ENCODE measurements around the gene LRIT2. TPM values are rescaled to one million over a fixed set of nuclear protein-coding genes. Genes with fewer than 3 reads are reported as not detected.
A peak's percentile ranks its signal among the peaks of the same experiment; 100 is the strongest.

LRIT2 gene
- total and polyA plus RNA-seq, 9 of the 15 experiments (the other 6 are each of a cell fraction or from before 2014, with no cell fraction given) = not detected

GRCh38 chr10:84224411-84225028 is 824 bp downstream of the LRIT2 start (continued):
- TF ChIP-seq RREB1 (CRISPR knock-in tag; IDR thresholded peaks at IDR 0.05) (no peak), REST (IDR thresholded peaks at IDR 0.05; ENCODE audit: borderline replicate concordance) (peak; percentile 97), REST (CRISPR knock-in tag; IDR thresholded peaks at IDR 0.05; ENCODE audit: low read depth) (peak; percentile 92), BHLHE40 (IDR thresholded peaks at IDR 0.05; ENCODE audit: low read length) (no peak), HMBOX1 (IDR thresholded peaks at IDR 0.05) (no peak), MCM7 (IDR thresholded peaks at IDR 0.05) (no peak), ZNF253 (CRISPR knock-in tag; conservative IDR thresholded peaks at IDR 0.05) (no peak), ZNF23 (CRISPR knock-in tag; IDR thresholded peaks at IDR 0.05) (no peak), RBM17 (IDR thresholded peaks at IDR 0.05; ENCODE audit: borderline replicate concordance, low read depth, low read length) (no peak), SRSF3 (IDR thresholded peaks at IDR 0.05; ENCODE audit: insufficient read depth, low read length) (no peak)

Data from K562 (cell line).